ENCODE measurements around the gene FAM89A. TPM values are rescaled to one million over a fixed set of nuclear protein-coding genes. Genes with fewer than 3 reads are reported as not detected.

Gene FAM89A
- total and polyA plus RNA-seq, 2 donors (not counting 3 experiments of a cell fraction or from before 2014, with no cell fraction given) = 21.0 to 24.0 TPM

DNA sequence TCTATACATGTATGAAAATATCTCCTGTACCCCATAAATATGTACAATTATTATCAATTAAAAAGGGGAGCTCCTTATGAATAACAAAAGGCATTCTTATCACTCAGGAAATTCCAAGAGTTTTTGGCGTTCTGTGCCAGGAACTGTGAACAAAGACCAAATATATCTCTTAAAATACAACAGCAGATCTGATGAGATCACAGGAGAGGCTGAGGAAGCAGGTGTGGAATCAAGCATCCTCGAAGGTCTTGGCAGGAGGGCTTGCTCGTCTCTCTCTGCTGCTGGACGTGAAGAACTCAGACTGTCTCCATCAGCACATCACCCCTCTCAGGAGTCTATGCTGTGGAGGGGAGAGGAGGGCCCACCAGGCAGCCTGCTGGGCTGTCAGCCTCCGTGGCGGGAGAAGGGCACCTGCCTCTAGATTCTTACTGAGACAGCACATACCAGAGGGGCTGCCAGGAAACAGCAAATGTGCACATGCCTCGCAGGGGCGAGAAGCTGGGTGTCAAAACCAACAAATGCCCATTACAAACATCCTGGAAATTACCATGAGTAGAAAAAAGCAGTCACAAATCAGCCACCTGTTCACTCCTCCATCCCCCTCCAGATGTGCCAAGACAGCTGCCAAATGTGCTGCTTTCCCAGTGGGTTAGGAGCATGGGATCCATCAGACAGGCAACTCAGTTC lies 30.8 kb upstream of the FAM89A start:
- dilution Hi-C loops (cut with MboI; ENCODE audit: extremely low pct_ligation_motif_present, low sequenced_read_pairs) (no loop called here), intact Hi-C loops (cut with micrococcal nuclease) (loop anchor here (1.0 to 2.0 kb wide), 3 partner anchors 35 to 92 kb away; partner anchors contain the start of genes ARV1 and TTC13)
- H2AFZ ChIP-seq (ENCODE audit: low read depth, low read length) = no peak overlapping the region
- no peak overlapping the region for H3K9ac ChIP-seq (replicated peaks; ENCODE audit: extremely low read depth, insufficient read depth, low read length)
- no peaks in the 10 kb centered on the region for H4K20me1 ChIP-seq (replicated peaks; ENCODE audit: control insufficient read depth, extremely low read depth, insufficient read depth, low read length)
- peak overlapping the region; percentile 22 for H3K27ac ChIP-seq (ENCODE audit: insufficient read depth, low read depth, low read length)
- H3K9me1 ChIP-seq (replicated peaks; ENCODE audit: control insufficient read depth, extremely low read depth, insufficient read depth, low read length) = no peaks in the 10 kb centered on the region
- no peaks in the 10 kb centered on the region for H3K79me2 ChIP-seq (ENCODE audit: control insufficient read depth, insufficient read depth, low read length)
- peaks cover 13% of the 10 kb centered on the region for H3K4me1 ChIP-seq (ENCODE audit: control insufficient read depth, extremely low read depth, insufficient read depth, low read length)
- DNase-seq (ENCODE audit: low read depth, low spot score) (peak; percentile 71), FAIRE-seq (peak; percentile 85)
- TF ChIP-seq POLR2A (IDR thresholded peaks at IDR 0.05; ENCODE audit: low read depth, low read length) (no peak), JUN (IDR thresholded peaks at IDR 0.05; ENCODE audit: borderline replicate concordance, insufficient read depth, insufficient read length, low read depth) (peak; percentile 51), MYC (IDR thresholded peaks at IDR 0.05; ENCODE audit: low read depth, low read length) (no peak), FOS (IDR thresholded peaks at IDR 0.05; ENCODE audit: borderline replicate concordance, insufficient read depth, low read length) (no peak), GATA2 (IDR thresholded peaks at IDR 0.05; ENCODE audit: insufficient read depth, insufficient read length, low read depth, low read length) (peak; percentile 24), POLR2AphosphoS5 (IDR thresholded peaks at IDR 0.05; ENCODE audit: insufficient read depth, low read depth, low read length) (no peak), EZH2 (IDR thresholded peaks at IDR 0.05; ENCODE audit: borderline replicate concordance, low read depth, low read length, severe bottlenecking) (no peak)
- TF ChIP-seq, protein P1, sequence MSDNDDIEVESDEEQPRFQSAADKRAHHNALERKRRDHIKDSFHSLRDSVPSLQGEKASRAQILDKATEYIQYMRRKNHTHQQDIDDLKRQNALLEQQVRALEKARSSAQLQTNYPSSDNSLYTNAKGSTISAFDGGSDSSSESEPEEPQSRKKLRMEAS (IDR thresholded peaks at IDR 0.05; ENCODE audit: insufficient read depth, insufficient read length) = no peak
- TF ChIP-seq, protein P2, sequence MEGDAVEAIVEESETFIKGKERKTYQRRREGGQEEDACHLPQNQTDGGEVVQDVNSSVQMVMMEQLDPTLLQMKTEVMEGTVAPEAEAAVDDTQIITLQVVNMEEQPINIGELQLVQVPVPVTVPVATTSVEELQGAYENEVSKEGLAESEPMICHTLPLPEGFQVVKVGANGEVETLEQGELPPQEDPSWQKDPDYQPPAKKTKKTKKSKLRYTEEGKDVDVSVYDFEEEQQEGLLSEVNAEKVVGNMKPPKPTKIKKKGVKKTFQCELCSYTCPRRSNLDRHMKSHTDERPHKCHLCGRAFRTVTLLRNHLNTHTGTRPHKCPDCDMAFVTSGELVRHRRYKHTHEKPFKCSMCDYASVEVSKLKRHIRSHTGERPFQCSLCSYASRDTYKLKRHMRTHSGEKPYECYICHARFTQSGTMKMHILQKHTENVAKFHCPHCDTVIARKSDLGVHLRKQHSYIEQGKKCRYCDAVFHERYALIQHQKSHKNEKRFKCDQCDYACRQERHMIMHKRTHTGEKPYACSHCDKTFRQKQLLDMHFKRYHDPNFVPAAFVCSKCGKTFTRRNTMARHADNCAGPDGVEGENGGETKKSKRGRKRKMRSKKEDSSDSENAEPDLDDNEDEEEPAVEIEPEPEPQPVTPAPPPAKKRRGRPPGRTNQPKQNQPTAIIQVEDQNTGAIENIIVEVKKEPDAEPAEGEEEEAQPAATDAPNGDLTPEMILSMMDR (IDR thresholded peaks at IDR 0.05; ENCODE audit: extremely low read depth in 1 of 2, insufficient read depth in 1 of 2, low read depth in 1 of 2, low read length in 2 of 2) = no peak
- ChIA-PET CTCF (interaction anchor here (0.6 to 3.3 kb wide), 2 partner anchors 16 to 22 kb away, joined by 3 to 18 read pairs; no protein-coding TSS in a partner anchor), POLR2A (interaction anchor here (0.7 to 1.1 kb wide), 3 partner anchors 9 to 267 kb away, joined by 4 to 5 read pairs (median 4); partner anchors contain the start of genes EXOC8 and SPRTN)
- H3K9me3 ChIP-seq (replicated peaks; ENCODE audit: control insufficient read depth, insufficient read depth, low read length) = no peaks in the 10 kb centered on the region
- BruUV-seq (replicated peaks) = no TSS peak
- peaks cover 0 to 4% of the 10 kb centered on the region in 2 experiments for H3K27me3 ChIP-seq (ENCODE audit: control insufficient read depth in 2 of 2, insufficient read depth in 2 of 2, low read length in 2 of 2)
- H3K4me3 ChIP-seq (replicated peaks in 1 of 3; ENCODE audit: insufficient read depth in 1 of 3, low read depth in 1 of 3, low read length in 3 of 3) = no peak overlapping the region
- peak overlapping the region; percentile 25 for H3K4me2 ChIP-seq (ENCODE audit: insufficient read depth, low read length)
- H3K36me3 ChIP-seq (ENCODE audit: control insufficient read depth in 2 of 2, extremely low read depth in 1 of 2, insufficient read depth in 2 of 2, low read length in 2 of 2) = no peaks in the 10 kb centered on the region

Data from endothelial cell of umbilical vein (primary cell).